Heart right ventricle (tissue), 16 donors: Measurements from ENCODE around the gene GYPE. TPM values are rescaled to one million over a fixed set of nuclear protein-coding genes. Genes with fewer than 3 reads are reported as not detected.
"Not testable (repeated sequence)": the region's sequence is repeated elsewhere in the genome, so short reads cannot be mapped to it uniquely, and the experiment has no call there.

Experiments
- ATAC-seq, 8 donors: fragments of 200-7000 bp; cut with Tn5 transposase; one replicate each; pipeline ENCODE4 v1.9.1; 2020; ENCODE audit warnings: mild to moderate bottlenecking in 8 of 8, moderate library complexity in 8 of 8, moderate number of reproducible peaks in 1 of 8
- DNase-seq, 2 donors: peaks; one replicate each; pipeline ENCODE4 v3.0.0-alpha.2; 2020
- H3K27ac ChIP-seq, 10 donors: fragments of 200-600 bp; sonication (generic) in 2 of 10; one replicate each; pipeline versions ENCODE4 v1.5.0 to v1.8.0; 2020 to 2022; ENCODE audit warnings: mild to moderate bottlenecking in 3 of 10
- H3K27me3 ChIP-seq, 7 donors: fragments of 200-600 bp; one replicate each; pipeline ENCODE4 v1.8.0; 2021 to 2022; ENCODE audit warnings: mild to moderate bottlenecking in 2 of 7
- H3K36me3 ChIP-seq, 9 donors: fragments of 200-600 bp; sonication (generic) in 1 of 9; one replicate each; pipeline versions ENCODE4 v1.5.0 to v1.8.0; 2020 to 2022; ENCODE audit warnings: mild to moderate bottlenecking in 2 of 9
- H3K4me1 ChIP-seq, 9 donors: fragments of 200-600 bp; sonication (generic) in 1 of 9; one replicate each; pipeline versions ENCODE4 v1.5.0 to v1.8.0; 2020 to 2022; ENCODE audit warnings: mild to moderate bottlenecking in 4 of 9
- H3K4me3 ChIP-seq, 10 donors: fragments of 200-600 bp; sonication (generic) in 2 of 10; one replicate each; pipeline versions ENCODE4 v1.5.0 to v1.8.0; 2020 to 2022; ENCODE audit warnings: mild to moderate bottlenecking in 7 of 10, moderate library complexity in 2 of 10
- H3K9me3 ChIP-seq, 11 donors: fragments of 200-600 bp in 10 of 11; sonication (generic) in 2 of 11; one replicate each; pipeline versions ENCODE4 v1.5.0 to v1.8.0; 2013 to 2022; ENCODE audit warnings: mild to moderate bottlenecking in 2 of 11, control low read depth in 1 of 11, moderate library complexity in 1 of 11
- WGBS, 2 donors: extraction: QIAGEN DNeasy Blood & Tissue Kit; methylation state at CpG; one replicate each; pipeline ENCODE4 v1.1.7; 2013; ENCODE audit warnings: inconsistent platforms in 1 of 2; 5-methylcytosine and 5-hydroxymethylcytosine counted together
- intact Hi-C, 10 donors: fragments of 100-400 bp; cut with DNase I; formaldehyde crosslinking; loops; one replicate each; pipeline versions ENCODE4 v1.11.1 to v1.14.2; 2022
- polyA plus RNA-seq, 2 donors: library from polyadenylated mRNA; stranded (reverse); fragments of 200-250 nt; gene quantifications; one replicate each; pipeline ENCODE4 v1.2.3, GENCODE V29; 2013
- total RNA-seq, 10 donors: library from RNA; stranded (reverse); fragmentation: NEBNext Ultra II Directional in 3 of 10; extraction: Animal tissue kit (Norgen Biotek cat#: 25700) in 3 of 10; gene quantifications; one replicate each; pipeline versions ENCODE4 v1.2.1 to v1.2.4, GENCODE V29; 2021 to 2023
- TF ChIP-seq, protein P1 (sequence below), 9 donors: fragments of 200-600 bp; sonication (generic) in 2 of 9; IDR thresholded peaks; one replicate each; pipeline versions ENCODE4 v1.5.0 to v1.8.0; 2021 to 2022; ENCODE audit warnings: antibody characterized with exemption in 9 of 9, mild to moderate bottlenecking in 5 of 9, moderate library complexity in 1 of 9
- donor health status: Arrhythmogenic right ventricular cardiomyopathy.
- donor health status: ischemic (EF 13 %, LVEDD 7.1; RV severe dilation, severe dysfunction).
- donor health status: healthy with polysubstance abuse.
- donor health status: DM: no; HTN: yes; CAD: no.
- donor health status: DM: no; HTN: no; CAD: no.
- donor health status: ischemic (EF 25% LVEDD 6.9; RV normal size, moderate dysfunction).
- donor health status: ischemic (EF 25% LVEDD 5.7; RV mildly dilated, moderate dysfunction).
- donor health status: healthy.
- donor health status: DM: yes; HTN: yes; CAD: no.
- donor health status: Ischemic cardiomyopathy.
- donor health status: ischemic (EF 35%, LVEDD 5.7; RV mildly dilated, moderate dysfunction).
- donor health status: nonischemic (EF 11% LVEDD 7.7; RV severe dilation, severe dysfunction).
- donor health status: DM: yes; HTN: yes; CAD: no.
- donor health status: PGD.
- donor health status: ischemic (EF 29% LVEDD 5.4; RV normal size, mild dysfunction).
- donor health status: nonischemic (EF 23%, LVEDD 6.1; RV moderate dilation, normal function).

The GYPE gene
- total and polyA plus RNA-seq, 12 donors = 0.21 to 0.80 (median 0.29) TPM; not detected in 2

- H3K27ac ChIP-seq = no peak overlapping the region
- 71 to 90% methylated on average over 1 of the region's 1 CpG for WGBS, 2 donors
- H3K4me1 ChIP-seq = no peaks in the 10 kb centered on the region
- no peaks in the 10 kb centered on the region for H3K9me3 ChIP-seq
- ATAC-seq (no peak), DNase-seq (no peak)
- no peak overlapping the region for H3K4me3 ChIP-seq
- H3K27me3 ChIP-seq = no peaks in the 10 kb centered on the region
- H3K36me3 ChIP-seq = no peaks in the 10 kb centered on the region
- TF ChIP-seq, protein P1, sequence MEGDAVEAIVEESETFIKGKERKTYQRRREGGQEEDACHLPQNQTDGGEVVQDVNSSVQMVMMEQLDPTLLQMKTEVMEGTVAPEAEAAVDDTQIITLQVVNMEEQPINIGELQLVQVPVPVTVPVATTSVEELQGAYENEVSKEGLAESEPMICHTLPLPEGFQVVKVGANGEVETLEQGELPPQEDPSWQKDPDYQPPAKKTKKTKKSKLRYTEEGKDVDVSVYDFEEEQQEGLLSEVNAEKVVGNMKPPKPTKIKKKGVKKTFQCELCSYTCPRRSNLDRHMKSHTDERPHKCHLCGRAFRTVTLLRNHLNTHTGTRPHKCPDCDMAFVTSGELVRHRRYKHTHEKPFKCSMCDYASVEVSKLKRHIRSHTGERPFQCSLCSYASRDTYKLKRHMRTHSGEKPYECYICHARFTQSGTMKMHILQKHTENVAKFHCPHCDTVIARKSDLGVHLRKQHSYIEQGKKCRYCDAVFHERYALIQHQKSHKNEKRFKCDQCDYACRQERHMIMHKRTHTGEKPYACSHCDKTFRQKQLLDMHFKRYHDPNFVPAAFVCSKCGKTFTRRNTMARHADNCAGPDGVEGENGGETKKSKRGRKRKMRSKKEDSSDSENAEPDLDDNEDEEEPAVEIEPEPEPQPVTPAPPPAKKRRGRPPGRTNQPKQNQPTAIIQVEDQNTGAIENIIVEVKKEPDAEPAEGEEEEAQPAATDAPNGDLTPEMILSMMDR (IDR thresholded peaks at IDR 0.05) = no peak
- intact Hi-C loops = no loop called here
These were observed 46.9 kb downstream of the GYPE start for GRCh38 chr4:143858456-143858855.

GRCh38 chr4:143857391-143858336, 47.7 kb downstream of the GYPE start:
- H3K4me3 ChIP-seq, intact Hi-C loops, H3K9me3 ChIP-seq, H3K4me1 ChIP-seq, H3K27ac ChIP-seq, DNase-seq, H3K27me3 ChIP-seq, H3K36me3 ChIP-seq, ATAC-seq: not testable (repeated sequence)
- WGBS, 2 donors = 54 to 71% methylated on average over 6 of the region's 6 CpGs

DNA sequence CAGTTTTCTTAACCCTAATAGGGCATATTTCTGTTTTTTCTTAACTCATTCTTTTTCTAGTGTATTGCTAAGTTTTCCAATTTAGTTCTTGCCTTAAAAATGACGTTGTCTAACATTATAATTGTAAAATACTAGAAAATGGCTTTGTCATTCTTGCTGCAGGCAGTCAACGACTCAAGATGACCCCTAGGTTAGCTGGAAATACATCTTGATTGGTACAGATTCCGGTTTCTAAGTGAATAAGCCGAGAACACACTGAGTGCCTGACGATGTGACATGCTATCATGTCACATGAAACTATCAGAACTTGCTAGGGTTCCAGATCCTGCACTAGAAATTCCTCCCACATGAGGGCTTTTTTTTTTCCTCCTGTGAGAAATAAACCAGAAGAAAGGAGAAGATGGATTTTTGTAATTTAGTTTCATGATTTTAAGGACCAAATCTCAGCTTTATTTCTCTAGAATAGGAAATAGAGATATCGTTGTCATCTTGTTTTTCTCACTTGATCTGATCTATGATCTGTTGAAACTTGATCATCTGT, 49.3 kb downstream of the GYPE start:
- H3K4me3 ChIP-seq, H3K27ac ChIP-seq, H3K36me3 ChIP-seq, H3K27me3 ChIP-seq, DNase-seq, intact Hi-C loops, H3K4me1 ChIP-seq, ATAC-seq, H3K9me3 ChIP-seq: not testable (repeated sequence)
- WGBS, 2 donors = 50 to 52% methylated on average over 6 of the region's 6 CpGs

DNA sequence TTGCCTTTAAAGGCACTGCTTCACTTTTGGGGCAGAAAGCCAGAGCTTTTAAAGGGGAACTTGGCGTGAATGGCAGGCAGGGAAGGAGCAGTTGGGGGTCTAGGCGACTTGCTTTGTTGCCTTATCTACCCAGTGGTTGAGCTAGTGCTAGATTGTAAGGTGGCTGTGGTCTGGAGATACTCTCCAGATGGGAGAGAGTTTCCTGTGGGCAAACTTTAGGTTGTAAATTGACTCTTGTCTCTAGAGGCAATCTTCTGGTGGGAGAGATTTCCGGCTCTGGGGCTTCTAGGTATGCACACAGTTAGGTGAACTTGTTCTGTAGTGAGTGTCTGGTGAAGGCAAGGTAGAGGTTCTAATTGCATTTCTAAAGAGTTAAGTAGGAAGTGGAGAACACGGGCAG, 50.7 kb downstream of the GYPE start:
- intact Hi-C loops, H3K4me3 ChIP-seq, H3K27me3 ChIP-seq, H3K27ac ChIP-seq, H3K36me3 ChIP-seq, ATAC-seq, H3K4me1 ChIP-seq, H3K9me3 ChIP-seq, DNase-seq: not testable (repeated sequence)
- 63 to 67% methylated on average over 4 of the region's 4 CpGs for WGBS, 2 donors

DNA sequence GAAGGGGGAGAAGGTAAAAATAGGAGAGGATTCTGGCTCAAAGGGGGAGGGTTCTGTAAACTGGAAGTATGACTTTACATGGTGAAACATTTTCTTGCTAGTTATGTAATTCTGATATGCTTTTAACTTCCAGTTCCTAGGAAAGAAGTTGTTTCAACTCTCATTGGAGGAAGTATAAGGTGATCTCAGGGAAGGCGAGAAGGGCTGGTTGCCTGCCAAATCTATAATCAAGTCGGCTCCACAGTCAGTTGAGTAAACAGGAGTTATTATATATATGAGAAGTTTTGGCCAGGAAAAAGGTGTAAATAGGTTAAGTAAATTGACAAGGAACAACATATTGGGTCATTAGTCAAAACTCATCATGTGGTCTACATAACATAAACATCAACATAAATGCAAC, 56.1 kb downstream of the GYPE start:
- H3K9me3 ChIP-seq, H3K36me3 ChIP-seq, H3K4me3 ChIP-seq, intact Hi-C loops, H3K27me3 ChIP-seq, ATAC-seq, DNase-seq, H3K27ac ChIP-seq, H3K4me1 ChIP-seq: not testable (repeated sequence)
- 71 to 74% methylated on average over 2 of the region's 2 CpGs for WGBS, 2 donors

DNA sequence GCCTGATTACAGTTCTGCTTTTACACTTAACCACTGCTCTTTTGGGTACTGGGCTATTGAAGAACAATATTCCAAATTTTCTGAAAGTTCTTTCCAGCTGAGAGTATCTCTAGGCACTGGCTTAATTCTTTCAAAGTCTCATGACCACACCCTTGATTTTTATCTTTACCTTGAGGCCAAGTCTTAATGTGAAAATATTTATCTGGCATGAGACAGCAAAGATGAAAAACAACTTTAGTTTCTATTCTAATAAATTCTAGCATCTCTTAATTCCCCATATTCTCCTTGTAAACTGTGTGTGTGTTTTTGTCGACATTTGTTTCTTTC, 61.9 kb downstream of the GYPE start:
- ATAC-seq, H3K27me3 ChIP-seq, intact Hi-C loops, H3K9me3 ChIP-seq, H3K4me1 ChIP-seq, DNase-seq, H3K36me3 ChIP-seq, H3K4me3 ChIP-seq, H3K27ac ChIP-seq: not testable (repeated sequence)
- WGBS, 2 donors = 90 to 100% methylated on average over 1 of the region's 1 CpG

GRCh38 chr4:143842624-143843505, 62.5 kb downstream of the GYPE start:
- intact Hi-C loops, H3K27me3 ChIP-seq, H3K36me3 ChIP-seq, DNase-seq, H3K4me3 ChIP-seq, H3K4me1 ChIP-seq, H3K9me3 ChIP-seq, H3K27ac ChIP-seq: not testable (repeated sequence)
- WGBS, 2 donors = 63 to 73% methylated on average over 2 to 3 of the region's 3 CpGs
- peak in 1 of 8 donors; percentile 13 for ATAC-seq

- 80 to 85% methylated on average over 5 of the region's 7 CpGs for WGBS, 2 donors
- H3K4me3 ChIP-seq, ATAC-seq, H3K9me3 ChIP-seq, H3K4me1 ChIP-seq, H3K27me3 ChIP-seq, H3K27ac ChIP-seq, H3K36me3 ChIP-seq, DNase-seq, intact Hi-C loops: not testable (repeated sequence)
These were observed 65.9 kb downstream of the GYPE start for GRCh38 chr4:143839413-143839812.

- intact Hi-C loops, H3K36me3 ChIP-seq, H3K4me1 ChIP-seq, H3K4me3 ChIP-seq, DNase-seq, ATAC-seq, H3K27ac ChIP-seq, H3K27me3 ChIP-seq: not testable (repeated sequence)
- WGBS, 2 donors = 66 to 81% methylated on average over 4 of the region's 4 CpGs
- H3K9me3 ChIP-seq = peaks cover 0 to 22% (median 7%) of the 10 kb centered on the region in 11 donors
These were observed 71.2 kb downstream of the GYPE start for GRCh38 chr4:143834196-143834595.

- ATAC-seq, H3K36me3 ChIP-seq, intact Hi-C loops, DNase-seq, H3K27me3 ChIP-seq, H3K27ac ChIP-seq, H3K4me3 ChIP-seq, H3K4me1 ChIP-seq: not testable (repeated sequence)
- H3K9me3 ChIP-seq = peaks cover 0 to 24% (median 7%) of the 10 kb centered on the region in 11 donors
- 71 to 93% methylated on average over 2 of the region's 2 CpGs for WGBS, 2 donors
These were observed 71.7 kb downstream of the GYPE start for GRCh38 chr4:143833676-143834075.
